HEK293 (cell line): ENCODE results near the gene SHLD1.

Source experiments
- CTCF ChIA-PET: fragments of 350-600 bp; formaldehyde crosslinking; extraction: SDS; loops from one replicate; lab custom pipeline; 2021; ENCODE audit warnings: antibody characterized with exemption; lab: Yijun Ruan, JAX
- POLR2A ChIA-PET: fragments of 300-600 bp; formaldehyde crosslinking; extraction: SDS; loops from one replicate; lab custom pipeline; 2020; ENCODE audit warnings: antibody characterized with exemption, inconsistent platforms; lab: Yijun Ruan, JAX
- H3K27ac ChIP-seq: fragments of 200-500 bp; sonication (Bioruptor generic); 2 replicates; pipeline ENCODE4 v1.5.1; 2014; ENCODE audit warnings: low read depth, low read length, control low read depth, inconsistent platforms; ENCODE audit errors: extremely low read depth
- H3K36me3 ChIP-seq, 2 experiments: fragments of 200-500 bp in 1 of 2; sonication (Bioruptor generic) in 1 of 2; 1 replicate in 1 of 2; 2 replicates in 1 of 2; pipeline ENCODE4 v1.5.1; 2014 to 2017; ENCODE audit warnings: inconsistent platforms in 2 of 2, low read length in 2 of 2; ENCODE audit not compliant: control insufficient read depth in 2 of 2, insufficient read depth in 1 of 2
- H3K4me1 ChIP-seq: fragments of 200-500 bp; sonication (Bioruptor generic); 2 replicates; pipeline ENCODE4 v1.5.1; 2014; ENCODE audit warnings: mild to moderate bottlenecking, low read length, inconsistent platforms; ENCODE audit not compliant: control insufficient read depth, insufficient read depth
- H3K4me3 ChIP-seq: 2 replicates; pipeline ENCODE4 v1.5.1; 2011; ENCODE audit warnings: low read depth, mild to moderate bottlenecking, control low read depth, low read length, moderate library complexity
- H3K9me3 ChIP-seq: fragments of 200-500 bp; sonication (Bioruptor generic); 2 replicates; pipeline ENCODE4 v1.5.1; 2014; ENCODE audit warnings: low read depth, low read length, inconsistent platforms; ENCODE audit not compliant: control insufficient read depth, insufficient read depth
- ATF2 ChIP-seq: fragments of 450-650 bp; formaldehyde crosslinking; IDR thresholded peaks from 2 replicates; pipeline ENCODE4 v1.5.1; 2016; ENCODE audit warnings: missing biosample characterization, missing genetic modification characterization, low read depth
- GLIS2 ChIP-seq: fragments of 450-650 bp; formaldehyde crosslinking; IDR thresholded peaks from 2 replicates; pipeline ENCODE4 v1.5.1; 2016; ENCODE audit warnings: missing biosample characterization, missing genetic modification characterization
- HOXA7 ChIP-seq: sonication (generic); formaldehyde crosslinking; IDR thresholded peaks from 2 replicates; pipeline ENCODE4 v1.8.1; 2022; ENCODE audit warnings: missing genetic modification reagents, borderline replicate concordance
- KLF16 ChIP-seq: fragments of 450-650 bp; formaldehyde crosslinking; IDR thresholded peaks from 2 replicates; pipeline ENCODE4 v1.5.1; 2017; ENCODE audit warnings: missing biosample characterization, missing genetic modification characterization
- KLF8 ChIP-seq: fragments of 450-650 bp; formaldehyde crosslinking; IDR thresholded peaks from 2 replicates; pipeline ENCODE4 v1.5.1; 2016; ENCODE audit warnings: missing biosample characterization, missing genetic modification characterization
- MZF1 ChIP-seq: fragments of 450-650 bp; formaldehyde crosslinking; IDR thresholded peaks from 2 replicates; pipeline ENCODE4 v1.5.1; 2017; ENCODE audit warnings: missing biosample characterization, missing genetic modification characterization, borderline replicate concordance
- PRDM6 ChIP-seq: fragments of 450-650 bp; formaldehyde crosslinking; IDR thresholded peaks from 2 replicates; pipeline ENCODE4 v1.5.1; 2017; ENCODE audit warnings: missing biosample characterization, missing genetic modification characterization
- SCRT2 ChIP-seq: fragments of 450-650 bp; formaldehyde crosslinking; IDR thresholded peaks from 2 replicates; pipeline ENCODE4 v1.5.1; 2016; ENCODE audit warnings: missing biosample characterization, missing genetic modification characterization
- SETDB1 ChIP-seq: IDR thresholded peaks from one replicate; pipeline ENCODE4 v1.6.1; 2017; ENCODE audit warnings: mild to moderate bottlenecking, low read length, moderate library complexity, mixed read lengths; ENCODE audit not compliant: insufficient read length
- SP2 ChIP-seq: fragments of 450-650 bp; formaldehyde crosslinking; IDR thresholded peaks from 2 replicates; pipeline ENCODE4 v1.5.1; 2016; ENCODE audit warnings: missing biosample characterization, missing genetic modification characterization
- ZBTB49 ChIP-seq: fragments of 450-650 bp; formaldehyde crosslinking; IDR thresholded peaks from 2 replicates; pipeline ENCODE4 v1.5.1; 2016; ENCODE audit warnings: missing biosample characterization, missing genetic modification characterization, low read depth
- ZNF146 ChIP-seq: fragments of 450-650 bp; formaldehyde crosslinking; IDR thresholded peaks from 2 replicates; pipeline ENCODE4 v1.5.1; 2016; ENCODE audit warnings: missing biosample characterization, missing genetic modification characterization
- ZNF18 ChIP-seq: fragments of 450-650 bp; formaldehyde crosslinking; IDR thresholded peaks from 2 replicates; pipeline ENCODE4 v1.5.1; 2016; ENCODE audit warnings: missing biosample characterization, missing genetic modification characterization
- ZNF19 ChIP-seq: fragments of 450-650 bp; formaldehyde crosslinking; IDR thresholded peaks from 2 replicates; pipeline ENCODE4; 2016; ENCODE audit warnings: missing biosample characterization, missing genetic modification characterization, low read depth
- ZNF211 ChIP-seq: fragments of 450-650 bp; formaldehyde crosslinking; IDR thresholded peaks from 2 replicates; pipeline ENCODE4 v1.5.1; 2016; ENCODE audit warnings: low read depth, missing biosample characterization, missing genetic modification characterization
- ZNF214 ChIP-seq: fragments of 450-650 bp; formaldehyde crosslinking; IDR thresholded peaks from 2 replicates; pipeline ENCODE4 v1.5.1; 2017; ENCODE audit warnings: missing biosample characterization, mild to moderate bottlenecking, missing genetic modification characterization, borderline replicate concordance
- ZNF354C ChIP-seq: fragments of 450-650 bp; formaldehyde crosslinking; IDR thresholded peaks from 2 replicates; pipeline ENCODE4 v1.5.1; 2016; ENCODE audit warnings: missing biosample characterization, missing genetic modification characterization, low read depth, borderline replicate concordance
- ZNF391 ChIP-seq: fragments of 450-650 bp; formaldehyde crosslinking; IDR thresholded peaks from 2 replicates; pipeline ENCODE4 v1.5.1; 2016; ENCODE audit warnings: low read depth, missing biosample characterization, missing genetic modification characterization, borderline replicate concordance
- ZNF548 ChIP-seq: fragments of 450-650 bp; formaldehyde crosslinking; IDR thresholded peaks from 2 replicates; pipeline ENCODE4 v1.5.1; 2016; ENCODE audit warnings: missing biosample characterization, missing genetic modification characterization
- ZNF549 ChIP-seq: fragments of 450-650 bp; IDR thresholded peaks from 2 replicates; pipeline ENCODE4 v1.5.1; 2018; ENCODE audit warnings: missing biosample characterization, missing genetic modification characterization, mild to moderate bottlenecking, inconsistent platforms, moderate library complexity
- ZNF571 ChIP-seq: fragments of 450-650 bp; formaldehyde crosslinking; IDR thresholded peaks from 2 replicates; pipeline ENCODE4 v1.5.0; 2017; ENCODE audit warnings: missing biosample characterization, missing genetic modification characterization
- ZNF585B ChIP-seq: fragments of 450-650 bp; formaldehyde crosslinking; IDR thresholded peaks from 2 replicates; pipeline ENCODE4 v1.5.1; 2016; ENCODE audit warnings: missing biosample characterization, missing genetic modification characterization
- ZNF639 ChIP-seq: fragments of 450-650 bp; formaldehyde crosslinking; IDR thresholded peaks from 2 replicates; pipeline ENCODE4 v1.5.1; 2016; ENCODE audit warnings: missing biosample characterization, missing genetic modification characterization
- ZNF768 ChIP-seq: fragments of 450-650 bp; formaldehyde crosslinking; IDR thresholded peaks from 2 replicates; pipeline ENCODE4 v1.5.1; 2018; ENCODE audit warnings: missing biosample characterization, mild to moderate bottlenecking, missing genetic modification characterization
- ZNF791 ChIP-seq: fragments of 450-650 bp; formaldehyde crosslinking; IDR thresholded peaks from 2 replicates; pipeline ENCODE4 v1.5.1; 2016; ENCODE audit warnings: missing biosample characterization, missing genetic modification characterization
- ZNF843 ChIP-seq: fragments of 450-650 bp; formaldehyde crosslinking; IDR thresholded peaks from 2 replicates; pipeline ENCODE4 v1.5.1; 2016; ENCODE audit warnings: missing biosample characterization, missing genetic modification characterization

The SHLD1 gene

GRCh38 chr20:5844063-5844681 is 94.0 kb downstream of the SHLD1 start (continued):
- no peak for TF ChIP-seq ZBTB49
- no peak for TF ChIP-seq SETDB1
- TF ChIP-seq PRDM6 (tag by site-specific recombination), result peak; percentile 97
- peak; percentile 64 for TF ChIP-seq GLIS2 (tag by site-specific recombination)
- TF ChIP-seq ZNF18 (tag by site-specific recombination), result no peak
- peak; percentile 59; the same call in 1 of the 2 replicates for TF ChIP-seq SP2 (tag by site-specific recombination)
- no peak for TF ChIP-seq ZNF549

- Histone ChIP-seq H3K4me3 (no peak overlapping the region), H3K9me3 (no peaks in the 10 kb centered on the region; the same call in 1 of the 2 replicates), H3K36me3 (no peaks in the 10 kb centered on the region), H3K4me1 (peaks cover 35% of the 10 kb centered on the region), H3K27ac (peak overlapping the region; percentile 34; the same call in 1 of the 2 replicates)
- ChIA-PET POLR2A (interaction anchor here (0.6 kb wide), 1 partner anchor 187 kb away, joined by 3 read pairs; no protein-coding TSS in a partner anchor), CTCF (interaction anchor here (1.0 kb wide), 1 partner anchor 10 kb away, joined by 3 read pairs; no protein-coding TSS in a partner anchor)
- no peak for TF ChIP-seq ZNF214 (tag by site-specific recombination)
- TF ChIP-seq HOXA7 (CRISPR knock-in tag), result no peak
- TF ChIP-seq KLF8 (tag by site-specific recombination), result no peak
- no peak for TF ChIP-seq ZNF146
- no peak for TF ChIP-seq MZF1 (tag by site-specific recombination)
- no peak for TF ChIP-seq ZNF548
- no peak for TF ChIP-seq ZNF585B (tag by site-specific recombination)
- no peak for TF ChIP-seq ZNF571 (tag by site-specific recombination)
- TF ChIP-seq ZNF19, result no peak
- TF ChIP-seq SCRT2, result peak; percentile 82
- no peak for TF ChIP-seq KLF16 (tag by site-specific recombination)
- no peak for TF ChIP-seq ZNF391 (tag by site-specific recombination)
- TF ChIP-seq ZNF211 (tag by site-specific recombination), result no peak
- TF ChIP-seq ZNF791, result no peak
- 0 out of 2 replicates have a peak, but pooled peaks have one; percentile 27 for TF ChIP-seq ZNF639 (tag by site-specific recombination)
- no peak for TF ChIP-seq ZNF354C (tag by site-specific recombination)
- no peak for TF ChIP-seq ATF2 (tag by site-specific recombination)
- no peak for TF ChIP-seq ZNF843 (tag by site-specific recombination)
- no peak for TF ChIP-seq ZNF768
Observed at GRCh38 chr20:5845681-5846615, 95.7 kb downstream of the SHLD1 start.
